ENCODE data around the gene PLXNA2.

PLXNA2 gene

GRCh38 chr1:207985996-207986395 lies 258.2 kb downstream of the PLXNA2 start:
- DNase-seq = no peak

- DNase-seq = no peak
These were observed 259.2 kb downstream of the PLXNA2 start for GRCh38 chr1:207984831-207985572.

GRCh38 chr1:207983044-207983635 lies 261.0 kb downstream of the PLXNA2 start:
- no peak for DNase-seq

GRCh38 chr1:207981976-207982375 lies 262.2 kb downstream of the PLXNA2 start:
- DNase-seq = no peak

- DNase-seq = no peak
These were observed 265.7 kb downstream of the PLXNA2 start for GRCh38 chr1:207978441-207978840.

GRCh38 chr1:207977876-207978275 lies 266.3 kb downstream of the PLXNA2 start:
- DNase-seq = no peak

- peak; percentile 41 to 69 for DNase-seq
These were observed 270.2 kb downstream of the PLXNA2 start for GRCh38 chr1:207973898-207974568.

- no peak for DNase-seq
These were observed 271.8 kb downstream of the PLXNA2 start for GRCh38 chr1:207972337-207972736.
